GM12878 (cell line): ENCODE measurements around the gene ENDOG. TPM values are rescaled to one million over a fixed set of nuclear protein-coding genes. Genes with fewer than 3 reads are reported as not detected.
"Not testable (repeated sequence)": the region's sequence is repeated elsewhere in the genome, so short reads cannot be mapped to it uniquely, and the experiment has no call there.

Source experiments
- ATAC-seq: fragments of 200-7000 bp; cut with Tn5 transposase; 3 replicates; pipeline ENCODE4 v1.9.1; 2020; ENCODE audit warnings: mild to moderate bottlenecking, moderate library complexity
- BruUV-seq: library from RNA; stranded (reverse); fragments of 400-500 nt; replicated peaks from 2 replicates; lab custom pipeline; 2021; lab: Mats Ljungman, UMichigan
- CTCF ChIA-PET: fragments of 300-600 bp; sonication (Branson Sonifier 250); formaldehyde crosslinking; extraction: SDS; loops from one replicate; lab custom pipeline; 2021; ENCODE audit warnings: inconsistent platforms; lab: Yijun Ruan, JAX
- POLR2A ChIA-PET: fragments of 350-600 bp; formaldehyde crosslinking; extraction: SDS; loops from one replicate; lab custom pipeline; 2021; ENCODE audit warnings: inconsistent platforms; lab: Charles Lee
- RAD21 ChIA-PET: fragments of 300-600 bp; sonication (Branson Sonifier 250); formaldehyde crosslinking; loops from one replicate; lab custom pipeline; 2023; ENCODE audit warnings: antibody characterized with exemption; ENCODE audit not compliant: unreplicated experiment; lab: Charles Lee
- SMC1A ChIA-PET: fragments of 300-600 bp; sonication (Branson Sonifier 250); formaldehyde crosslinking; loops from one replicate; lab custom pipeline; 2023; ENCODE audit not compliant: unreplicated experiment, uncharacterized antibody; lab: Charles Lee
- DNase-seq: peaks from one replicate; pipeline ENCODE4 v3.0.0-alpha.2; 2011; ENCODE audit warnings: low read depth, low spot score
- FAIRE-seq: peaks from 3 replicates; lab custom pipeline; 2011; peaks lifted over from hg19 to GRCh38; lab: Jason Lieb, UNC
- H2AFZ ChIP-seq: 2 replicates; pipeline ENCODE4 v1.6.0; 2011; ENCODE audit warnings: low read depth, low read length, control low read depth; ENCODE audit not compliant: control insufficient read depth
- H3K27ac ChIP-seq: 2 replicates; pipeline ENCODE4 v1.5.1; 2011; ENCODE audit warnings: control low read depth; ENCODE audit not compliant: control insufficient read depth, insufficient read depth
- H3K27me3 ChIP-seq, 2 experiments: replicated peaks in 1 of 2; 2 replicates each; pipeline versions ENCODE4 v1.6.0 to v1.6.1; 2011; ENCODE audit warnings: low read length in 1 of 2; ENCODE audit not compliant: control insufficient read depth in 2 of 2, insufficient read depth in 2 of 2
- H3K36me3 ChIP-seq, 2 experiments: 2 replicates each; pipeline ENCODE4 v1.5.1; 2011; ENCODE audit warnings: low read length in 1 of 2; ENCODE audit not compliant: control insufficient read depth in 2 of 2, insufficient read depth in 2 of 2
- H3K4me1 ChIP-seq: 2 replicates; pipeline ENCODE4 v1.6.1; 2011; ENCODE audit warnings: mild to moderate bottlenecking, low read length, moderate library complexity, mixed read lengths; ENCODE audit not compliant: control insufficient read depth, insufficient read depth
- H3K4me2 ChIP-seq: 2 replicates; pipeline ENCODE4 v1.6.0; 2011; ENCODE audit warnings: control low read depth; ENCODE audit not compliant: control insufficient read depth, insufficient read depth
- H3K4me3 ChIP-seq: fragments of 200-600 bp; sonication (generic); 2 replicates; pipeline ENCODE4 v1.5.1; 2016
- H3K79me2 ChIP-seq: 2 replicates; pipeline ENCODE4 v1.6.0; 2011; ENCODE audit warnings: low read length; ENCODE audit not compliant: control insufficient read depth, insufficient read depth
- H3K9ac ChIP-seq: 2 replicates; pipeline ENCODE4 v1.8.0; 2011; ENCODE audit warnings: low read length, control low read depth, mixed read lengths; ENCODE audit not compliant: control insufficient read depth, insufficient read depth
- H3K9me3 ChIP-seq: replicated peaks from 3 replicates; pipeline ENCODE4 v1.5.1; 2011; ENCODE audit warnings: mild to moderate bottlenecking, low read length; ENCODE audit not compliant: control insufficient read depth, insufficient read depth
- H4K20me1 ChIP-seq: 2 replicates; pipeline ENCODE4 v1.6.0; 2011; ENCODE audit not compliant: control insufficient read depth, insufficient read depth
- ASH2L ChIP-seq: fragments of 300-600, 200-600 bp; sonication (generic); IDR thresholded peaks from 2 replicates; pipeline ENCODE4 v1.6.1; 2017; ENCODE audit warnings: low read depth, mild to moderate bottlenecking, borderline replicate concordance
- EED ChIP-seq: sonication (generic); IDR thresholded peaks from 2 replicates; pipeline ENCODE4 v1.6.1; 2016; ENCODE audit warnings: antibody characterized with exemption, low read depth
- KAT2A ChIP-seq: conservative IDR thresholded peaks from 2 replicates; pipeline ENCODE4 v1.6.1; 2011; ENCODE audit warnings: low read depth, low read length; ENCODE audit not compliant: control insufficient read depth
- RAD51 ChIP-seq: fragments of 450-650 bp; IDR thresholded peaks from 2 replicates; pipeline ENCODE4 v1.6.1; 2016; ENCODE audit warnings: moderate library complexity, mild to moderate bottlenecking, inconsistent platforms
- RFX5 ChIP-seq: IDR thresholded peaks from 2 replicates; pipeline ENCODE4 v1.6.1; 2011; ENCODE audit warnings: low read depth, low read length, improper control_type of control experiment
- USF1 ChIP-seq: IDR thresholded peaks from 2 replicates; pipeline ENCODE4 v1.6.1; 2011; ENCODE audit warnings: borderline replicate concordance, low read depth, mild to moderate bottlenecking, moderate library complexity, mixed read lengths, low read length; ENCODE audit not compliant: insufficient read depth; ENCODE audit errors: extremely low read length
- WGBS: methylation state at CpG from one replicate; pipeline ENCODE4 v1.1.6; 2016; ENCODE audit warnings: low lambda C conversion rate; ENCODE audit not compliant: insufficient replicate concordance, insufficient coverage; ENCODE audit errors: missing lambda C conversion rate; 5-methylcytosine and 5-hydroxymethylcytosine counted together
- in situ Hi-C: fragments of 300-500 bp; cut with MboI; formaldehyde crosslinking; loops from 9 replicates; pipeline ENCODE4 v1.14.3; 2018; ENCODE audit warnings: mixed read lengths
- intact Hi-C: fragments of 100-400 bp; cut with micrococcal nuclease; formaldehyde crosslinking; loops from one replicate; pipeline ENCODE4 v1.14.2; 2022; ENCODE audit not compliant: unreplicated experiment
- polyA plus RNA-seq, 11 experiments: library from polyadenylated mRNA; depleted of rRNA in 4 of 11; unstranded in 6 of 11; stranded (reverse) in 5 of 11; fragments of >200 nt; fragmentation: Nextera tagmentation in 4 of 11; fragmentation: Illumina TruSeq in 1 of 11; extraction: Ambion mirVana in 4 of 11; extraction: Trizol in 1 of 11; gene quantifications; 1 replicate in 1 of 11; 2 replicates in 10 of 11; pipeline versions ENCODE4 v1.2.1 to v1.2.3, GENCODE V29; 2011 to 2016; ENCODE audit warnings: inconsistent platforms in 2 of 11, missing spikeins in 2 of 11, low read depth in 1 of 11
- total RNA-seq, 4 experiments: library from RNA; depleted of rRNA in 3 of 4; stranded (reverse); fragments of >200 nt in 3 of 4; fragmentation: Illumina TruSeq in 1 of 4; extraction: Trizol in 1 of 4; gene quantifications; 2 replicates each; pipeline versions ENCODE4 v1.2.1 to v1.2.3, GENCODE V29; 2013 to 2021

Gene ENDOG
- total and polyA plus RNA-seq, 10 of the 15 experiments (the other 5 are each of a cell fraction or from before 2014, with no cell fraction given): 0.84 to 29.2 (median 9.0) TPM

- H3K4me1 ChIP-seq: no peaks in the 10 kb centered on the region
- ATAC-seq: no peak
- H3K4me3 ChIP-seq: no peak overlapping the region
- no TSS peak for BruUV-seq
- CTCF ChIA-PET: no interaction called here
- intact Hi-C loops (no loop called here), in situ Hi-C loops (no loop called here)
- H3K27ac ChIP-seq: no peak overlapping the region
- H3K4me2 ChIP-seq: no peak overlapping the region
- no peak for FAIRE-seq
- no peak overlapping the region for H3K9ac ChIP-seq
- H3K27me3 ChIP-seq: no peaks in the 10 kb centered on the region
- no peak overlapping the region for H2AFZ ChIP-seq
- SMC1A ChIA-PET: no interaction called here
- no peaks in the 10 kb centered on the region; a peak in 1 of 4 replicates for H3K36me3 ChIP-seq
- RAD21 ChIA-PET: no interaction called here
- 100% methylated on average over 1 of the region's 1 CpG for WGBS
- TF ChIP-seq KAT2A (no peak), EED (no peak), USF1 (no peak), RFX5 (no peak)
- no peaks in the 10 kb centered on the region for H4K20me1 ChIP-seq
- H3K79me2 ChIP-seq: no peaks in the 10 kb centered on the region
- POLR2A ChIA-PET: no interaction called here
- H3K9me3 ChIP-seq: no peaks in the 10 kb centered on the region
- no peak for DNase-seq
These were observed 22.2 kb downstream of the ENDOG start for GRCh38 chr9:128840524-128840923.

GRCh38 chr9:128841694-128842492, 23.6 kb downstream of the ENDOG start:
- intact Hi-C loops: no loop called here
- H3K27ac ChIP-seq: no peak overlapping the region
- SMC1A ChIA-PET: no interaction called here
- no peak overlapping the region for H3K4me3 ChIP-seq
- ATAC-seq: no peak
- POLR2A ChIA-PET: no interaction called here
- H3K36me3 ChIP-seq: no peaks in the 10 kb centered on the region; a peak in 1 of 4 replicates
- TF ChIP-seq RAD51: peak; percentile 68
- TF ChIP-seq ASH2L: no peak
- TF ChIP-seq, all 136 proteins: peak for 1
- FAIRE-seq (no peak), DNase-seq (no peak)
- Histone ChIP-seq H3K9ac (no peak overlapping the region), H4K20me1 (no peaks in the 10 kb centered on the region), H3K4me2 (no peak overlapping the region), H3K27me3 (no peaks in the 10 kb centered on the region), H3K79me2 (no peaks in the 10 kb centered on the region), H3K9me3 (no peaks in the 10 kb centered on the region), H2AFZ (no peak overlapping the region), H3K4me1 (no peaks in the 10 kb centered on the region)
- CTCF ChIA-PET: interaction anchor here (0.6 kb wide), 1 partner anchor 35 kb away, joined by 3 read pairs; no protein-coding TSS in a partner anchor
- 86% methylated on average over 12 of the region's 12 CpGs for WGBS
- no TSS peak for BruUV-seq
- RAD21 ChIA-PET: no interaction called here
- in situ Hi-C loops: no loop called here

- ATAC-seq, intact Hi-C loops, H3K79me2 ChIP-seq, H3K27me3 ChIP-seq, H3K36me3 ChIP-seq, CTCF ChIA-PET, H3K9me3 ChIP-seq, RAD21 ChIA-PET, BruUV-seq, H3K4me3 ChIP-seq, H3K4me2 ChIP-seq, H3K4me1 ChIP-seq, POLR2A ChIA-PET, H3K9ac ChIP-seq, H2AFZ ChIP-seq, FAIRE-seq, SMC1A ChIA-PET, H3K27ac ChIP-seq, in situ Hi-C loops, DNase-seq, H4K20me1 ChIP-seq: not testable (repeated sequence)
- 92% methylated on average over 7 of the region's 7 CpGs for WGBS
These were observed 24.9 kb downstream of the ENDOG start for GRCh38 chr9:128843171-128843570.
